CD4-positive, alpha-beta T cell treated with Interleukin-4 for 4 hours (primary cell): ENCODE data around the gene RPS2.

Experiments used
- DNase-seq: peaks from one replicate; pipeline ENCODE4 v3.0.0-alpha.2; 2020

Gene RPS2

DNA sequence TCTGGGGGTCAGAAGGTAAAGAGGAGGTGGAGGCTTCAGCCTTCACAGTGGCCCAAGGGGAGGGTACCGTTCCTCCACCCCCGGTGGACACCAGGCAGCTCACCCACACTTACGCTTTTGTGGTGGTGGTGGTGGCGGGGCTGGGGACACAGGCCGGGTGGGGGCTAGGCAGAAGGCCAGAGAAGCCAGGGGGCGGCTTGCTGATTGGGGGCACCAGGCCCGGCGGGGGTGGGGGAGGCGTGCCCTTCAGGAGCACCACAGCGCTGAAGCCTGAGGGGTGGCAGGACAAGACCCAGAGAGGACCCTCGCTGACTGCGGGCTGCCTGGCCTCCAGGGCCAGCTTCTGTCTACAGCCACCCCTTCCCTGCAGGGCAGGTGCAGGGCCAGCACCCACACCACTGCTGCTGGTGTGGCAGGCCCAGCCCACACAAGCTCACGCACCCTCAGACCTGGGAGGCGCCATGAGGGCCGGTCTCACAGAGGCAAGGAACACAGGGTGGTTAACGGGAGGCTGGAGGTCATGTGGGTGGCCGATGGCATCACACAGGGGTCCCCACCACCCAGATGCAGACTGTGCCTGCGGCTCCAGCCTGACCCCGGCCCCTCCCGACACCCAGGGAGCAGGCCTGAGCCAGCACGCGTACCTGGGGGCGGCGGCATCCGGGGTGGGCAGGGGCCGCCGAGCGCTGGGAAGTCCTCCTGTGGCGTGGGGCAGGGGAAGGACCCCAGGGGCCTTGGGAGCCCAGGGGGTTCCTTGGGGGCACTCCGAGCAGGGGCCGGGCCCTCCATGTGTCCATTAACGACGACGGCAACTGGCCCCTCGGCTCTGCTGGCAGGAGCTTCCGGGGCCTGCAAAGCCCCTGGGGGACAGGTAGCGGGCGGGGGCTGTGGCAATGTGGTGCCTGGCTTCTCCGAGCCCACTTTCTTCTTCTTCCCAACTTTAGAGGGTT lies 34.5 kb upstream of the RPS2 start:
- DNase-seq = no peak

- no peak for DNase-seq
These were observed 33.8 kb upstream of the RPS2 start for GRCh38 chr16:1998360-1998835.

GRCh38 chr16:1997494-1998359 lies 33.1 kb upstream of the RPS2 start:
- DNase-seq = no peak

- peak; percentile 14 for DNase-seq
These were observed 29.1 kb upstream of the RPS2 start for GRCh38 chr16:1993731-1994131.

DNA sequence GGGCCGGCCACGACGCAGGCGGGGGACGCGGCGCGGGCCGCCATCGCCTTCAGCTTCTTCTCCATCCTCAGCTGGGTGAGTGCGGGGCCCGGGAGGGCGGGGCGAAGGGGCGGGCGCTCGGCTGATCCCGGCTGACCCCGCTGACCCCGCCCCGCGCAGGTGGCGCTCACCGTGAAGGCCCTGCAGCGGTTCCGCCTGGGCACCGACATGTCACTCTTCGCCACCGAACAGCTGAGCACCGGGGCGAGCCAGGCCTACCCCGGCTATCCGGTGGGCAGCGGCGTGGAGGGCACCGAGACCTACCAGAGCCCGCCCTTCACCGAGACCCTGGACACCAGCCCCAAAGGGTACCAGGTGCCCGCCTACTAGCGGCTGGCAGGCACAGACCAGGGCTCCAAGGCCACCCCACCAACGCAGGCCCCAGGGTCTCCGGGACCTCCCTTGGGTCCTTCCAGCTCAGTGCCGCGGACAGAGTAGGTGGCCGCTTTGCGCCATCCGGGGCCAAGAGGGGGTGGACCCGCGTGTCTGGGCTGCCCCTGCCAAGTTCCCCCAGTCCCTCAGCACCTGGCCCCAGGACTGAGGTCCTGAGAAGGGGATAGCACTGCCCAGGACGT lies 28.2 kb upstream of the RPS2 start:
- no peak for DNase-seq

DNA sequence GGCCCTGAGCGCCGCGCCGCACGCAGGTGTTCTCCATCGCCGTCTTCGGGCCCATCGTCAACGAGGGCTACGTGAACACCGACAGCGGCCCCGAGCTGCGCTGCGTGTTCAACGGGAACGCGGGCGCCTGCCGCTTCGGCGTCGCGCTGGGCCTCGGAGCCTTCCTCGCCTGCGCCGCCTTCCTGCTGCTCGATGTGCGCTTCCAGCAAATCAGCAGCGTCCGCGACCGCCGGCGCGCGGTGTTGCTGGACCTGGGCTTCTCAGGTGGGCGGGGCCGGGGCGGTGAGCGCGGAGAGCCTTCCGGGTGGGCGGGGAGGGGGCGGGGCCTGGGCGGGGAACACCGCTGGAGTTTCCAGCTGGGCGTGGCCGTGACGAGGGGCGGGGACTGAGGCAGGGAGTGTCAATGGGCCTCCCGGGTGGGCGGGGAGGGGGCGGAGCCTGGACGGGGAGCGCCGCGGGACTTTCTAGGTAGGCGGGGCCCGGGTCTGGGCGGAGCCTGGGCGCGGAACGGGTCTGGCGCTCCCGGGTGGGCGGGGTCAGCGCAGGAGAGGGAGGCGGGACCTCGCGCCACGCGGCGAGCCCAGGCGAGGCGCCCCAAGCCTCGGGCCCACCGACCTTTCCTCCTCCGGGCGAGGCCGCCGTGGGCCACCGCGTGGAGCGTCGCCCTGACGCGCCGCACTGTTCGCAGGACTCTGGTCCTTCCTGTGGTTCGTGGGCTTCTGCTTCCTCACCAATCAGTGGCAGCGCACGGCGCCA lies 27.5 kb upstream of the RPS2 start:
- DNase-seq = peak; percentile 94

DNA sequence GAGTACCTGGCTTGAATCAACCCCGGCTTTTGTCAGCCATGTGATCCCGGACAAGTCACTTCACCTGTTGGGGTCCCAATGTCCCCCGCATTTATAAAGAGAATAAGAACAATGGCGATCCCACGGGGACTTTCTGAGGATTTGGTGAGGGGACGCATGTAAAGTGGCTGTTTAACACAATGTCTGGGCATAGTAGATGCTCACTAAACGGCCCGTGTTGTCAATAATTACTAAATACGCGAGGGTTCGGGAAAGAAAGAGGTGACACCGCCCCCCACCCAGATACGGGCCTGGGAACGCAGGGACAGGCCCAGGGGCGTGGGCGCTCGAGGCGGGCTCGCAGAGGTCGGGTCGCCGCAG lies 26.9 kb upstream of the RPS2 start:
- DNase-seq = no peak

- peak; percentile 62 for DNase-seq
These were observed 26.5 kb upstream of the RPS2 start for GRCh38 chr16:1991135-1991551.

GRCh38 chr16:1990351-1991134 lies 25.9 kb upstream of the RPS2 start:
- peak; percentile 24 for DNase-seq

DNA sequence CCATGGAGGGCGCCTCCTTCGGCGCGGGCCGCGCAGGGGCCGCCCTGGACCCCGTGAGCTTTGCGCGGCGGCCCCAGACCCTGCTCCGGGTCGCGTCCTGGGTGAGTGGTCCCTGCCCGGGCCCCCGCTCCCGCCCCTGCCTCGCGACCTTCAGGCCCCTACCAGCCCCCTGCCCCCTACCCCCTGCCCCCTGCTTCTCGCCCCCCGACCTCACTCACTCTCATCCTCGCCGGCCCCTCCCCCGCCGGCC lies 25.4 kb upstream of the RPS2 start:
- DNase-seq = no peak

GRCh38 chr16:1989209-1990100 lies 24.8 kb upstream of the RPS2 start, which contains the start of gene SYNGR3:
Gene SYNGR3, plus strand, starts transcription at chr16:1989970. Its CDS starts 133 bp downstream, at chr16:1990103.
- DNase-seq = no peak

DNA sequence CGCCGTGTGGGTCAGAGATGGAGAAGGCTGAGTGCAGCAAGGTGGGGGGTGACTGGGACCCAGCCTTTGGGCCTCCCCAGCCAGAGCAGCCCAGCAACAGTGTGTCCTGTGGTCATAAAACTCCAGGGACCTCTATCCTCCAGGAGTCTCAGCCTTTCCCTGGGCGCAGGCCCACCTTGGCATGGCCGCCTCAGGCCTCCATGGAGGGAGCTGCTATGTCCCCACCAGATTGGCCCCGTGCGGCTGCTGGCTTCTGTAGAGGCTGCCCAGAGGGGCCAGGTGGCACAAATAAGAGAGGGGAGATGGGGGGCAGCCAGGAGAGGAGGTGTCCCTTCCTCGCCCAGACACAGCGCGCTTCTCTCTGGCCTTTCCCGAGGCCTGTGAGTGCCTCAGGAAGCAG lies 22.6 kb upstream of the RPS2 start:
- no peak for DNase-seq

- DNase-seq = no peak
These were observed 21.0 kb upstream of the RPS2 start for GRCh38 chr16:1985466-1986150.

GRCh38 chr16:1984347-1985225 lies 20.0 kb upstream of the RPS2 start:
- no peak for DNase-seq

GRCh38 chr16:1983544-1984346 lies 19.1 kb upstream of the RPS2 start, which contains the start of gene GFER:
Gene GFER, plus strand, starts transcription at chr16:1984193. Its CDS starts 26 bp downstream, at chr16:1984219.
- DNase-seq = peak; percentile 68

GRCh38 chr16:1982991-1983543 lies 18.4 kb upstream of the RPS2 start:
- no peak for DNase-seq

DNA sequence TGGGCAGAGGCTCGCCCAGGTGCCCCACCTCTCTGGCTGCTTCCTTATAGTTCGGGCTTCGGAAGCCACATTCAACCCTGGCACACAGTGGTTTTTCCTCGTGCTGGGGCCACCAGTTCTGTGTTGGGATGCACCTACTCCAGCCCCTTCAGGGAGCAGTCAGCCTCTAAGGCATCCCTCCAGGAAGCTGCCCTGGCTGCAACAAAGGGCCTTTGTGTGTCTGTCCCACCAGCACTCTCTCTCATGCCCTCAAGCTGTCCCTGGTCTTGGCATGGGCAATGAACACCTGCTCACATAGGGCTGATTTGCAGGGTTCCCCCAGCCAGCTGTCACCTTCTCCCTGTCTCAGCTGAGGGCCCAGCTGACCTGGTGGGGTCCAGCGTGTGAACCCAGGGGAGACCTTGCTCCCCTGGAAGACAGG lies 17.4 kb upstream of the RPS2 start:
- DNase-seq = no peak

DNA sequence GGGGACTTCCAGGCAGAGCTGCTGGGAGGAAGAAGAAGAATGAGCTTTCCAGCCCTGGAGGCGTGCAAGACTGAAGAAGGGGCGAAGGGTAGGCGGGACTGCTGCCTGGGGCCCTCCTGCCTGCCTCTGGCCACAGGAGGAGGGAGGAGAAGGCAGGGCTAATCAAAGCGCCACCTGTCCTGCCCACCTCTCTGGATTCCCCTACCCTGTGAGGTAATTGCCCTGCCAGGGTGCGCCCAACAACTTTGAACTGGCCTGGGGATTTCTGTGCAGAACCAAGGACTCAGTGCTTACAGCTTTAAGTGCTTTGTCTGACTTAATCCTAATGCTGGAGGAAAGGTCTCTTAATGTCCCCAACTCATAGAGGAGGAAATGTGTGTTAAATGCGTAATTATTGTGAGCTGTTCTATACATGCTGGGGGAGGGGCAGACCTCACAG lies 16.8 kb upstream of the RPS2 start, which contains the start of gene NOXO1:
NOXO1 (minus strand) TSS at position 72 of the 439 bp plus-strand sequence. CDS start 290 bp downstream, outside the sequence.
- DNase-seq = no peak
